H7 (cell line): ENCODE data around the gene NDUFAF3. TPM values are rescaled to one million over a fixed set of nuclear protein-coding genes. Genes with fewer than 3 reads are reported as not detected.

Experiments used
- DNase-seq: peaks from one replicate; pipeline ENCODE4 v3.0.0; 2012
- H3K27me3 ChIP-seq: 2 replicates; pipeline ENCODE4 v1.6.0; 2011; ENCODE audit warnings: mild to moderate bottlenecking, low read length; ENCODE audit not compliant: control insufficient read depth, insufficient read depth
- H3K36me3 ChIP-seq: replicated peaks from 2 replicates; pipeline ENCODE4 v1.5.1; 2011; ENCODE audit warnings: low read length; ENCODE audit not compliant: control insufficient read depth, insufficient read depth
- H3K4me3 ChIP-seq: 2 replicates; pipeline ENCODE4 v1.5.1; 2011; ENCODE audit warnings: low read depth, mild to moderate bottlenecking, control low read depth, low read length, moderate library complexity; ENCODE audit not compliant: insufficient read depth
- total RNA-seq: library from RNA; depleted of rRNA; stranded (reverse); fragments of >200 nt; shearing (Covaris generic); gene quantifications from 2 replicates; pipeline ENCODE4 v1.2.3, GENCODE V29; 2014; rRNA removed

NDUFAF3 gene
- total RNA-seq, 1 experiment from 2014 or later: 81.2 TPM

DNA sequence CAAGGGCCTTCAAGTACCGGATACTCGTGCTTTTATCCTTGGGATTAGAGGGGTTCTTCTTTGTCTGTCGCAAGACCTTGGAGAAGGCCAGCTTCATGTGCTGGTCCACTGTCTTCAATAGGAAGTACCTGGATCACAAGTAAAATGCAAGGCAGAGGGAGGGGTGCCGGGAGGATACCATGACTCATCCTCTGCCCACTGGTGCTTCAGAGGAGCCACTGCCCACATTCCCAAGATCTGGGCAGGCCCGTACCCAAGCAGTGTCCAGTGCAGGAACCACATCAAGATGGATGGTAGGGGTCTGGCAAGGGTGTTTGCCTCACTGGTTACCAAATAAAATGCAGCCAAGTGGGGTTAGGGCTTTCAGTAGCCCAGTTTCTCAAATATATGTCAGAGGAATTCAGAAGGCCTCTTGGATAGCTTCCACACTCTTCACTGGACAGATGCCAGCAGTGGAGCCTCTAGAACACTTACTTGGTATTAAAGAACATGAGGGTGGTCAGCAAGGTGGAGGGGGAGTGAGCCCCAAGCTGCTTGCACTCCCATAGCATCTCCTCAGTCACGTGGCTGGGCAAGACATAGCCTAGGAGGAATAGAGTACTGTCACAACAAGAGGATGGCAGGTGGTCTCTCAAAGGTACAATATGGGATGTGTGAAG, 10.9 kb downstream of the NDUFAF3 start:
- Histone ChIP-seq H3K36me3 (peaks cover 33% of the 10 kb centered on the region), H3K27me3 (no peaks in the 10 kb centered on the region), H3K4me3 (no peak overlapping the region)
- DNase-seq: no peak

DNA sequence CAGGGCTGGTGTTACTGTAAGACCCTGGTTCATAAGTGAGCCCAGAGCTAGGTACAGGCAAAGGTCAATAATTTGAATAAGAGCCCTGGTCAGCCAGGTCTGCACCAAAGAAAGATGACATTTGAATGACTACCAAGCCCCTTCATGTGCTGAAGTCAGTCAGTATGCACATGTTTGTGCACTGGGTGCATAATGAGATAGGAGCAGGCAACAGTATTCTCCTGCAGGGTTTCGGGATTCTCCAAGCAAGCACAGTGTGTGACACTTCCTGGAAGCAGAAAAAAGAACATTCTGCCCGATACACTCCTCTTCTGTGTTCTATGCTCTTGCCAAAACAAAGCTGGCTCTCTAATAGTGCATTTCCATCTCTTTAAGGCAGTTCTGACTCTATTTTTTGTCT, 12.7 kb downstream of the NDUFAF3 start:
- Histone ChIP-seq H3K36me3 (peaks cover 29% of the 10 kb centered on the region), H3K27me3 (no peaks in the 10 kb centered on the region), H3K4me3 (no peak overlapping the region)
- no peak for DNase-seq

DNA sequence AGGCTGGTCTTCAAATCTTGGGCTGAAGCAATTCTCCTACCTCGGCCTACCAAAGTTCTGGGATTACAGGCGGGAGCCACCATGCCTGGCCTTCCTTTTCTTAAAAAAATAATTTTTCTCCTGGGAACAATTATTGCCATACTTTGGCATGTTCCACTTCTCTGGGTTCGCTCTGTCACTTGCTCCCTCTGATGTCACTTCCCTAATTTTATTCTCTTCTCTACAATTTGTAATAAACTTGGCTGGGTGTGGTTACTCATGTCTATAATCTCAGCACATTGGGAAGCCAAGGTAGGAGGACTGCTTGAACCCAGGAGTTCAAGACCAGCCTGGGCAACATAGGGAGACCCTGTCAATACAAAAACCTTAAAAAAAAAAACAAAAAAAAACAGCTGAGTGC, 13.4 kb downstream of the NDUFAF3 start:
- no peak for DNase-seq
- H3K4me3 ChIP-seq: no peak overlapping the region
- peaks cover 29% of the 10 kb centered on the region for H3K36me3 ChIP-seq
- H3K27me3 ChIP-seq: no peaks in the 10 kb centered on the region

DNA sequence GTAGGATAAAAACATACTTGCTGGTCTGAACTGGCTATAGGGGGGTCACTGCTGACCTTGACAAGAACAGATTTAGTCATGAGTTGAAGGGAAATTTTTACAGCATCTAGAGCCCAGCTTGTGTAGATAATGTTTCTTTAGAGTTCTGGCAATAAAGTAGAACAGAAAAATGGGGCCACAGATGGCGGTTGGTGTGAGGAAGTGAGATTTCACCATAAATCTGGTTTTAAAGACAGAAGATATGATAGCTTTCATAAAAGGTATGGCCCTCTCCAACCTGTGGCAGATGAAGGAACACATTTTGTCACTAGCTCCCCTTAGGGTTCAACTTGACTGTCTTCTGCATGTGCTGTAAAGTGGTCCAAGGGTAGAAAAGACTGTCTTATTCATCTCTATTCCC, 31.6 kb downstream of the NDUFAF3 start:
- Histone ChIP-seq H3K36me3 (peaks cover 27% of the 10 kb centered on the region), H3K27me3 (no peaks in the 10 kb centered on the region), H3K4me3 (no peak overlapping the region)
- no peak for DNase-seq

DNA sequence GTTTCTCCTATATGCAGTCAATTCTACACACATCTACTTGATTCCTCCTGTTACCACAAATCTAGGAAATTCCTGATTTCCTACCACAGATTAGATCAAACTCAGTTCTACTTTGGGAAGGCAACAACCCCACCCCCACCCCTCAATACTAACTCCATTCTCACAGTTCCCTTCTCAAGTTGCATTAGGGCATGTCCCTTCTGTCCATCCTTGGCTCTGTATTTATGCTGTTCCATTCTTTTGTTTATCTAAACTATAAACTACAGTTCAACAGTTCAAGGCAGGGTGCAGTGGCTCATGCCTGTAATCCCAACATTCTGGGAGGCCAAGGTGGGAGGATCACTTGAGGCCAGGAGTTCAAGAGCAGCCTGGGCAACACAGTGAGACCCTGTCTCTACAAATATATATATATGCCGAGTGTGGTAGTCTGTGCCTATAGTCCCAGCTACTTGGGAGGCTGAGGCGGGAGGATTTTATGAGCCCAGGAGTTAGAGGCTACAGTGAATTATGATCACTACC, 32.5 kb downstream of the NDUFAF3 start:
- Histone ChIP-seq H3K36me3 (peaks cover 27% of the 10 kb centered on the region), H3K4me3 (no peak overlapping the region), H3K27me3 (no peaks in the 10 kb centered on the region)
- DNase-seq: no peak

DNA sequence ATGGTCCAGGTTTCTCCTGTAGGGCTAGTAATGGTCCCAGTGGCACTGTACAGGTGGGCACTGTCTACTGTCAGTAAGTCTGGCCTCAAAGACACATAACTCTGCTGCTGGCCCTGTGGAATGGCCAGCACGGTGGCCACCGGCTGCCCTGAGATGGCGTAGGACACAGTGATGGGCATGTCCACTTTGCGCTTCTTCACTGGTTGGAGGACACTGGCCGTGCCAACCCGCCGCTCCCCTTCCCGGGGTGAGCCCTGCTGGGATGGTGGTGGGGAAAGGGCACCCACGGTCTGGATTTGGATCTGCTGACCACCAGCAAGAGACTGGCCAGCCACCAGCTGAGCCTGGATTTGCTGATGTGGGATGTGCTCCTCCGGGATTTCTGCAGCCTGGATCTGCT, 35.3 kb downstream of the NDUFAF3 start:
- DNase-seq: no peak
- H3K27me3 ChIP-seq: no peaks in the 10 kb centered on the region
- H3K36me3 ChIP-seq: peaks cover 26% of the 10 kb centered on the region
- no peak overlapping the region for H3K4me3 ChIP-seq

DNA sequence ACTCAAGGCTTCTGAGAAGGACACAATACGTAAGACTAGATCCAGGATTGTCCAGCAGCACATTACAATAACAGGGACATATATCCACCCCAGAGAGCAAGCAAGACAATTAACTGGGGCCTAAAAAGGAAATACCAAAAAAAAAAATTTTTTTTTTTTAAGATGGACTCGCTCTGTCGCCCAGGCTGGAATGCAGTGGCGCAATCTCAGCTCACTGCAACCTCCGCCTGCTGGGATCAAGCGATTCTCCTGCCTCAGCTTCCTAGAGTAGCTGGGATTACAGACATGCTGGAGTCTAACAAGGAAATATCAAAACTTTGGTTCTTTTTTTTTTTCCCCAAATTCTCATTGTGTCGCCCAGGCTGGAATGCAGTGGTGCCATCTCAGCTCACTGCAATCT, 36.1 kb downstream of the NDUFAF3 start:
- no peak for DNase-seq
- no peak overlapping the region for H3K4me3 ChIP-seq
- H3K36me3 ChIP-seq: peaks cover 26% of the 10 kb centered on the region
- H3K27me3 ChIP-seq: no peaks in the 10 kb centered on the region

Other genes starting within 250 kb of the NDUFAF3 start
- gene PRKAR2A, start 174.2 kb upstream of the NDUFAF3 start, total RNA-seq: 29.3 and 40.8 TPM in 2 replicates
- 14.6 and 18.4 TPM in 2 replicates for gene SLC25A20, start 123.2 kb upstream of the NDUFAF3 start, total RNA-seq
- 120 and 125 TPM in 2 replicates for gene ARIH2, start 103.3 kb upstream of the NDUFAF3 start, total RNA-seq
- gene P4HTM, start 31.9 kb upstream of the NDUFAF3 start, total RNA-seq: 17.6 and 22.4 TPM in 2 replicates
- gene WDR6, start 14.7 kb upstream of the NDUFAF3 start, total RNA-seq: 141 and 151 TPM in 2 replicates
- gene DALRD3, start 3.5 kb upstream of the NDUFAF3 start, total RNA-seq: 55.5 and 65.9 TPM in 2 replicates
- 409 and 490 TPM in 2 replicates for gene IMPDH2, start 7.3 kb downstream of the NDUFAF3 start, total RNA-seq
- 118 and 137 TPM in 2 replicates for gene QRICH1, start 72.0 kb downstream of the NDUFAF3 start, total RNA-seq
- gene QARS1, start 82.6 kb downstream of the NDUFAF3 start, total RNA-seq: 308 and 312 TPM in 2 replicates
- gene USP19, start 98.7 kb downstream of the NDUFAF3 start, total RNA-seq: 64.4 and 73.0 TPM in 2 replicates
- gene LAMB2, start 110.9 kb downstream of the NDUFAF3 start, total RNA-seq: 81.1 and 87.3 TPM in 2 replicates
- gene CCDC71, start 144.2 kb downstream of the NDUFAF3 start, total RNA-seq: 37.1 and 46.4 TPM in 2 replicates
- gene KLHDC8B, start 149.5 kb downstream of the NDUFAF3 start, total RNA-seq: 19.8 and 27.7 TPM in 2 replicates